ENCODE measurements around the gene NPLOC4. TPM values are rescaled to one million over a fixed set of nuclear protein-coding genes. Genes with fewer than 3 reads are reported as not detected.
A peak's percentile ranks its signal among the peaks of the same experiment; 100 is the strongest.

The NPLOC4 gene
- total and polyA plus RNA-seq, 2 of the 13 experiments (the other 11 are each of a cell fraction or from before 2014, with no cell fraction given) = 57.0 to 97.0 TPM

- TF ChIP-seq ZNF3 (CRISPR knock-in tag; IDR thresholded peaks at IDR 0.05) = no peak
- no peak for TF ChIP-seq ESRRA (CRISPR knock-in tag; IDR thresholded peaks at IDR 0.05; ENCODE audit: low read depth)
- no peak for TF ChIP-seq POGK (CRISPR knock-in tag; conservative IDR thresholded peaks at IDR 0.05)
- 0 out of 2 replicates have a peak, but pooled peaks have one; percentile 1 for TF ChIP-seq NFYB (CRISPR knock-in tag; IDR thresholded peaks at IDR 0.05)
- 0 out of 2 replicates have a peak, but pooled peaks have one; percentile 35 for TF ChIP-seq HIVEP1 (CRISPR knock-in tag; IDR thresholded peaks at IDR 0.05)
- no peak for TF ChIP-seq GMEB2 (CRISPR knock-in tag; IDR thresholded peaks at IDR 0.05; ENCODE audit: low read depth)
- no peak for TF ChIP-seq ZBTB34 (CRISPR knock-in tag; IDR thresholded peaks at IDR 0.05)
- no peak for TF ChIP-seq NR3C1 (CRISPR knock-in tag; IDR thresholded peaks at IDR 0.05)
- no peak for TF ChIP-seq YEATS4 (CRISPR knock-in tag; IDR thresholded peaks at IDR 0.05; ENCODE audit: borderline replicate concordance)
- no peak for TF ChIP-seq ZNF275 (CRISPR knock-in tag; IDR thresholded peaks at IDR 0.05; ENCODE audit: borderline replicate concordance)
- 0 out of 2 replicates have a peak, but pooled peaks have one; percentile 12 for TF ChIP-seq ZNF263 (CRISPR knock-in tag; IDR thresholded peaks at IDR 0.05)
- TF ChIP-seq NFKB2 (CRISPR knock-in tag; IDR thresholded peaks at IDR 0.05; ENCODE audit: borderline replicate concordance) = peak; percentile 70; the same call in 1 of the 2 replicates
- TF ChIP-seq PRMT3 (CRISPR knock-in tag; IDR thresholded peaks at IDR 0.05; ENCODE audit: borderline replicate concordance, low read depth) = no peak
- TF ChIP-seq ZNF331 (CRISPR knock-in tag; IDR thresholded peaks at IDR 0.05) = no peak
- TF ChIP-seq TIGD3 (CRISPR knock-in tag; IDR thresholded peaks at IDR 0.05; ENCODE audit: borderline replicate concordance) = 0 out of 2 replicates have a peak, but pooled peaks have one; percentile 49
- no peak for TF ChIP-seq ZNF224 (CRISPR knock-in tag; IDR thresholded peaks at IDR 0.05)
- no peak for TF ChIP-seq THAP11 (CRISPR knock-in tag; IDR thresholded peaks at IDR 0.05)
- no peak for TF ChIP-seq ERF (CRISPR knock-in tag; IDR thresholded peaks at IDR 0.05)
- TF ChIP-seq ZNF710 (CRISPR knock-in tag; IDR thresholded peaks at IDR 0.05; ENCODE audit: borderline replicate concordance) = peak; percentile 5; the same call in 1 of the 2 replicates
- TF ChIP-seq HCFC1 (IDR thresholded peaks at IDR 0.05; ENCODE audit: low read depth, low read length) = no peak
- TF ChIP-seq ZNF230 (CRISPR knock-in tag; IDR thresholded peaks at IDR 0.05) = no peak
These were observed 121.3 kb downstream of the NPLOC4 start (continued) for GRCh38 chr17:81515530-81516041.

Data from HepG2 (cell line).